ENCODE results near the gene TLR2.

- TF ChIP-seq POLR2AphosphoS5 (IDR thresholded peaks at IDR 0.05; ENCODE audit: low read depth, low read length) = no peak
- no peak for TF ChIP-seq POLR2A (IDR thresholded peaks at IDR 0.05; ENCODE audit: low read depth, low read length)
- no peak for TF ChIP-seq TAF1 (IDR thresholded peaks at IDR 0.05; ENCODE audit: borderline replicate concordance, low read depth, low read length)
Observed at GRCh38 chr4:153704522-153704921, 20.4 kb downstream of the TLR2 start.

All from GM12892 (cell line).